Dermis microvascular lymphatic vessel endothelial cell (primary cell): ENCODE measurements around the gene CPSF6. TPM values are rescaled to one million over a fixed set of nuclear protein-coding genes. Genes with fewer than 3 reads are reported as not detected.
"Not testable (repeated sequence)": the region's sequence is repeated elsewhere in the genome, so short reads cannot be mapped to it uniquely, and the experiment has no call there.

Experiments used
- DNase-seq, 2 donors: peaks; one replicate each; pipeline versions ENCODE4 v3.0.0 to v3.0.0-alpha.2; 2010; ENCODE audit warnings: low read depth in 2 of 2
- total RNA-seq: library from RNA; depleted of rRNA; stranded (reverse); fragments of >200 nt; gene quantifications from 2 replicates; pipeline ENCODE4 v1.2.1, GENCODE V29; 2014

CPSF6 gene
- total RNA-seq: 17.1 and 17.7 TPM in 2 replicates

GRCh38 chr12:69239352-69239921 is at the start of gene CPSF6:
TSS of gene CPSF6 (plus strand) at chr12:69239569. CDS start at chr12:69239647, 78 bp downstream.
- peak; percentile 60 to 95 for DNase-seq

GRCh38 chr12:69196302-69197288 is 42.8 kb upstream of the CPSF6 start:
- DNase-seq: peak; percentile 1 to 8

GRCh38 chr12:69199976-69200375 is 39.4 kb upstream of the CPSF6 start:
- DNase-seq: not testable (repeated sequence)

GRCh38 chr12:69204191-69204590 is 35.2 kb upstream of the CPSF6 start:
- DNase-seq: no peak

GRCh38 chr12:69210661-69211060 is 28.7 kb upstream of the CPSF6 start:
- DNase-seq: no peak

GRCh38 chr12:69211160-69211559 is 28.2 kb upstream of the CPSF6 start:
- DNase-seq: no peak

GRCh38 chr12:69214169-69214568 is 25.2 kb upstream of the CPSF6 start:
- no peak for DNase-seq

- DNase-seq: peak in 1 of 2 donors; percentile 17
These were observed 14.0 kb upstream of the CPSF6 start for GRCh38 chr12:69225251-69225910.

- DNase-seq: no peak
These were observed 7.9 kb upstream of the CPSF6 start for GRCh38 chr12:69231479-69231878.

- no peak for DNase-seq
These were observed 599 bp upstream of the CPSF6 start for GRCh38 chr12:69238589-69239351.

GRCh38 chr12:69239922-69240630 is 707 bp downstream of the CPSF6 start:
- DNase-seq: peak in 1 of 2 donors; percentile 66

- peak in 1 of 2 donors; percentile 15 for DNase-seq
These were observed 1.2 kb downstream of the CPSF6 start for GRCh38 chr12:69240631-69240995.

- no peak for DNase-seq
These were observed 2.2 kb downstream of the CPSF6 start for GRCh38 chr12:69241438-69242092.

- DNase-seq: no peak
These were observed 4.0 kb downstream of the CPSF6 start for GRCh38 chr12:69243099-69244084.

GRCh38 chr12:69247268-69248018 is 8.1 kb downstream of the CPSF6 start:
- no peak for DNase-seq

- no peak for DNase-seq
These were observed 12.7 kb downstream of the CPSF6 start for GRCh38 chr12:69252033-69252432.

- DNase-seq: peak; percentile 60 to 83
These were observed 14.7 kb downstream of the CPSF6 start for GRCh38 chr12:69254046-69254445.

- DNase-seq: no peak
These were observed 15.5 kb downstream of the CPSF6 start for GRCh38 chr12:69254862-69255261.
